Measurements from ENCODE around the gene OLFM1.

DNA sequence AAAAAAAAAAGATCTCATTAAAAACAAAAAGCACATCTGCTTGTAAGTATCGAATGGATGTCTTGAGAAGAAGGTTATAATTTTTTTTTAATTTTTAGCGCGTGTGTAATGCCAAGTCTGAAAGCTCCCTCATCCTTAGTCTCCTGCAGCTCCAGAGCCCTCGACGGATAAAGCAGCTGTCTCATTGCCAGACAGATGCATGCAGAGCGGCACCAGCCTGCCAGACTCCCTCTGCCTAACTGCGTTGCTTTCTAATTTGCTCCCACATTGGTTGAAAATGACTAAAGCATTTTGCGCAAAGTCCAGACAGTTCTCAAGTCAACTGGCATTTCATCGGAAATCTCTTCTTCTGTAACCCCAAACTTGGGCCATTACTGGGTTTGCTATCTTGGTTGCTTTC lies 29.4 kb downstream of the OLFM1 start:
- TF ChIP-seq CTCF (conservative IDR thresholded peaks at IDR 0.05; ENCODE audit: low read depth, low read length) (no peak), RFX5 (IDR thresholded peaks at IDR 0.05; ENCODE audit: low read depth, low read length) (no peak), MAZ (IDR thresholded peaks at IDR 0.05; ENCODE audit: borderline replicate concordance, low read depth, low read length) (no peak), POLR2A (IDR thresholded peaks at IDR 0.05; ENCODE audit: low read depth, low read length) (no peak), SMC3 (IDR thresholded peaks at IDR 0.05; ENCODE audit: low read depth, low read length) (no peak), RCOR1 (IDR thresholded peaks at IDR 0.05; ENCODE audit: insufficient replicate concordance, low read length) (no peak), CHD1 (IDR thresholded peaks at IDR 0.05; ENCODE audit: low read depth, low read length) (no peak), USF2 (IDR thresholded peaks at IDR 0.05; ENCODE audit: low read depth, low read length) (no peak)

All from IMR-90 (cell line).